Cardiac muscle cell (in vitro differentiated cells and primary cell): Measurements from ENCODE around the gene DSC2. TPM values are rescaled to one million over a fixed set of nuclear protein-coding genes. Genes with fewer than 3 reads are reported as not detected.

Experiments
- DNase-seq, 2 donors: peaks; one replicate each; pipeline versions ENCODE4 v3.0.0 to v3.0.0-alpha.2; 2010 to 2017; ENCODE audit warnings: low read depth in 1 of 2, low spot score in 1 of 2
- H3K27ac ChIP-seq: fragments of 200-600 bp; sonication (generic); 2 replicates; pipeline ENCODE4 v1.5.1; 2016
- H3K27me3 ChIP-seq: fragments of 200-600 bp; sonication (generic); 2 replicates; pipeline ENCODE4 v1.6.0; 2016; ENCODE audit warnings: control low read depth
- H3K36me3 ChIP-seq: fragments of 200-600 bp; sonication (generic); 2 replicates; pipeline ENCODE4 v1.5.1; 2016; ENCODE audit warnings: control low read depth
- H3K4me1 ChIP-seq: fragments of 200-600 bp; sonication (generic); 2 replicates; pipeline ENCODE4 v1.8.1; 2017; ENCODE audit warnings: low read depth, mild to moderate bottlenecking, mixed run types
- H3K4me3 ChIP-seq: fragments of 200-600 bp; sonication (generic); 2 replicates; pipeline ENCODE4 v1.5.1; 2016; ENCODE audit warnings: mild to moderate bottlenecking
- H3K9me3 ChIP-seq: fragments of 200-600 bp; sonication (generic); 2 replicates; pipeline ENCODE4 v1.5.1; 2017; ENCODE audit warnings: low read depth, mild to moderate bottlenecking, control low read depth
- CTCF ChIP-seq: IDR thresholded peaks from 2 replicates; pipeline ENCODE4 v1.5.1; 2012; ENCODE audit warnings: low read depth, mild to moderate bottlenecking, low read length
- polyA plus RNA-seq: library from polyadenylated mRNA; unstranded; fragments of >200 nt; fragmentation: Nextera tagmentation; extraction: Ambion mirVana; gene quantifications from 2 replicates; pipeline ENCODE4 v1.2.1, GENCODE V29; 2016
- total RNA-seq: library from RNA; depleted of rRNA; stranded (reverse); fragments of >200 nt; gene quantifications from 2 replicates; pipeline ENCODE4 v1.2.3, GENCODE V29; 2016

Gene DSC2
- total and polyA plus RNA-seq, 2 experiments from 2014 or later = 15.9 to 19.0 TPM

GRCh38 chr18:31077878-31078277 is 24.3 kb downstream of the DSC2 start:
- DNase-seq = no peak
- no peak for TF ChIP-seq CTCF
- H3K4me3 ChIP-seq = no peak overlapping the region
- H3K36me3 ChIP-seq = peaks cover 55% of the 10 kb centered on the region
- H3K4me1 ChIP-seq = no peaks in the 10 kb centered on the region
- H3K27ac ChIP-seq = no peak overlapping the region
- no peaks in the 10 kb centered on the region for H3K27me3 ChIP-seq
- H3K9me3 ChIP-seq = no peaks in the 10 kb centered on the region

GRCh38 chr18:31072175-31072574 is 30.0 kb downstream of the DSC2 start:
- H3K4me1 ChIP-seq = no peaks in the 10 kb centered on the region
- H3K27ac ChIP-seq = no peak overlapping the region
- no peak for TF ChIP-seq CTCF
- no peaks in the 10 kb centered on the region for H3K27me3 ChIP-seq
- DNase-seq = no peak
- no peak overlapping the region for H3K4me3 ChIP-seq
- no peaks in the 10 kb centered on the region for H3K9me3 ChIP-seq
- peaks cover 57% of the 10 kb centered on the region for H3K36me3 ChIP-seq

GRCh38 chr18:31070206-31070605 is 32.0 kb downstream of the DSC2 start:
- TF ChIP-seq CTCF = no peak
- no peak overlapping the region for H3K4me3 ChIP-seq
- H3K9me3 ChIP-seq = no peaks in the 10 kb centered on the region
- peaks cover 58% of the 10 kb centered on the region for H3K36me3 ChIP-seq
- DNase-seq = no peak
- H3K4me1 ChIP-seq = peaks cover 6% of the 10 kb centered on the region
- H3K27me3 ChIP-seq = no peaks in the 10 kb centered on the region
- H3K27ac ChIP-seq = no peak overlapping the region

DNA sequence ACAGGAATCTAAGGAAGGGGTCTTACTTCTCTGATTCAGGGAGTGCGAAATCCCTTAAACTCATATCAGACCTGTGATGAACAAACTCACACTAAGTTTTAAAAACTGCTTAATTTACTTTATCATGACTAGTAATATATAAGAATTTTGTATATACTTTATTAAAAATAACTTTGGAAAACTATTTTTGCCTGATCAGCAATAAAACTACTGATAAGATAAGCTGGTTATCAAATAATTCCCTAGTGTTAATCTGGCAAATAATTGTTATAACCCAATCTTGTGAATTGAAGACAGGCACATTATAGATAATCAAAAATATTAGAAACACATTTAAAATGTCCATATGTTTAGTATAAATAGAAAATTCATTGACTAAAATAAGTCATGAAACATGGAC is 36.0 kb downstream of the DSC2 start:
- H3K27me3 ChIP-seq = no peaks in the 10 kb centered on the region
- no peak for DNase-seq
- peaks cover 33% of the 10 kb centered on the region for H3K36me3 ChIP-seq
- H3K27ac ChIP-seq = peak overlapping the region; percentile 39
- peaks cover 17% of the 10 kb centered on the region for H3K4me1 ChIP-seq
- no peaks in the 10 kb centered on the region for H3K9me3 ChIP-seq
- no peak for TF ChIP-seq CTCF
- no peak overlapping the region for H3K4me3 ChIP-seq

GRCh38 chr18:31065036-31065773 is 37.0 kb downstream of the DSC2 start:
- no peaks in the 10 kb centered on the region for H3K9me3 ChIP-seq
- H3K4me1 ChIP-seq = peaks cover 24% of the 10 kb centered on the region
- H3K27me3 ChIP-seq = no peaks in the 10 kb centered on the region
- no peak for TF ChIP-seq CTCF
- H3K4me3 ChIP-seq = no peak overlapping the region
- peak overlapping the region; percentile 39 for H3K27ac ChIP-seq
- peak in 1 of 2 donors; percentile 77 for DNase-seq
- peaks cover 24% of the 10 kb centered on the region for H3K36me3 ChIP-seq
